IMR-90 (cell line): ENCODE data around the gene FUBP1. TPM values are rescaled to one million over a fixed set of nuclear protein-coding genes. Genes with fewer than 3 reads are reported as not detected.

ENCODE experiments used
- ATAC-seq: fragments of 200-7000 bp; cut with Tn5 transposase; 2 replicates; pipeline ENCODE4 v1.9.1; 2020; ENCODE audit warnings: low read depth, mild to moderate bottlenecking, moderate library complexity
- BruUV-seq: library from RNA; stranded (reverse); fragments of 400-500 nt; replicated peaks from 2 replicates; lab custom pipeline; 2021; lab: Mats Ljungman, UMichigan
- CTCF ChIA-PET: fragments of 300-600 bp; formaldehyde crosslinking; extraction: SDS; loops from one replicate; lab custom pipeline; 2021; ENCODE audit warnings: antibody characterized with exemption; lab: Yijun Ruan, JAX
- POLR2A ChIA-PET: fragments of 300-600 bp; sonication (Branson Sonifier 250); formaldehyde crosslinking; loops from one replicate; lab custom pipeline; 2022; ENCODE audit warnings: antibody characterized with exemption; ENCODE audit not compliant: unreplicated experiment; lab: Charles Lee
- DNase-seq: peaks from one replicate; pipeline ENCODE4 v3.0.0; 2013
- H2AFZ ChIP-seq: replicated peaks from 2 replicates; pipeline ENCODE3; 2013; ENCODE audit warnings: low read length, mild to moderate bottlenecking; ENCODE audit not compliant: poor library complexity
- H2AK5ac ChIP-seq: 2 replicates; pipeline ENCODE4 v1.6.1; 2013; ENCODE audit warnings: low read depth, low read length, inconsistent platforms
- H2AK9ac ChIP-seq: replicated peaks from 2 replicates; pipeline ENCODE3; 2013; ENCODE audit warnings: mild to moderate bottlenecking, low read depth, low read length, moderate library complexity; ENCODE audit not compliant: poor library complexity
- H2BK120ac ChIP-seq: 2 replicates; pipeline ENCODE4 v1.6.1; 2013; ENCODE audit warnings: low read depth, low read length, inconsistent platforms
- H2BK15ac ChIP-seq: 3 replicates; pipeline ENCODE4 v1.6.1; 2013; ENCODE audit warnings: low read depth, low read length, inconsistent platforms
- H2BK20ac ChIP-seq: 2 replicates; pipeline ENCODE4 v1.6.1; 2013; ENCODE audit warnings: low read depth, mild to moderate bottlenecking, inconsistent platforms, low read length, moderate library complexity
- H2BK5ac ChIP-seq: 2 replicates; pipeline ENCODE4 v1.6.1; 2013; ENCODE audit warnings: mild to moderate bottlenecking, low read depth, low read length, inconsistent platforms; ENCODE audit not compliant: poor library complexity, severe bottlenecking
- H3K14ac ChIP-seq: replicated peaks from 2 replicates; pipeline ENCODE4 v1.6.1; 2013; ENCODE audit warnings: low read depth, low read length, inconsistent platforms
- H3K18ac ChIP-seq: 2 replicates; pipeline ENCODE4 v1.6.1; 2013; ENCODE audit warnings: low read depth, low read length, control low read depth
- H3K23ac ChIP-seq: 2 replicates; pipeline ENCODE4 v1.6.1; 2013; ENCODE audit warnings: low read depth, low read length, inconsistent platforms
- H3K27ac ChIP-seq: 2 replicates; pipeline ENCODE4 v1.5.1; 2013; ENCODE audit warnings: mild to moderate bottlenecking, control low read depth, low read length; ENCODE audit not compliant: insufficient read depth
- H3K27me3 ChIP-seq: 2 replicates; pipeline ENCODE4 v1.6.1; 2013; ENCODE audit warnings: low read length; ENCODE audit not compliant: control insufficient read depth, insufficient read depth
- H3K36me3 ChIP-seq: 2 replicates; pipeline ENCODE4 v1.6.1; 2013; ENCODE audit warnings: low read length, mixed read lengths; ENCODE audit not compliant: control insufficient read depth, insufficient read depth
- H3K4ac ChIP-seq: 2 replicates; pipeline ENCODE4 v1.6.1; 2013; ENCODE audit warnings: low read depth, low read length, inconsistent platforms
- H3K4me1 ChIP-seq: 2 replicates; pipeline ENCODE4 v1.6.1; 2013; ENCODE audit warnings: low read length, mixed read lengths; ENCODE audit not compliant: control insufficient read depth, insufficient read depth
- H3K4me2 ChIP-seq: 2 replicates; pipeline ENCODE4 v1.6.1; 2013; ENCODE audit warnings: low read depth, mild to moderate bottlenecking, control low read depth, low read length, moderate library complexity
- H3K4me3 ChIP-seq: 2 replicates; pipeline ENCODE4 v1.5.1; 2013; ENCODE audit warnings: low read depth, mild to moderate bottlenecking, control low read depth, low read length, moderate library complexity; ENCODE audit not compliant: insufficient read depth
- H3K56ac ChIP-seq: 2 replicates; pipeline ENCODE4 v1.6.1; 2013; ENCODE audit warnings: low read length, inconsistent platforms; ENCODE audit not compliant: insufficient read depth; ENCODE audit errors: extremely low read depth
- H3K79me1 ChIP-seq, 2 experiments: 2 replicates each; pipeline ENCODE4 v1.6.1; 2013; ENCODE audit warnings: low read length in 2 of 2, inconsistent platforms in 1 of 2, low read depth in 1 of 2
- H3K9ac ChIP-seq: 2 replicates; pipeline ENCODE4 v1.6.1; 2013; ENCODE audit warnings: low read depth, low read length, control low read depth
- H3K9me1 ChIP-seq: 2 replicates; pipeline ENCODE4 v1.6.1; 2013; ENCODE audit warnings: low read length, inconsistent platforms; ENCODE audit not compliant: insufficient read depth
- H3K9me3 ChIP-seq: 2 replicates; pipeline ENCODE4 v1.6.1; 2013; ENCODE audit warnings: low read length; ENCODE audit not compliant: control insufficient read depth, insufficient read depth
- H4K20me1 ChIP-seq: 2 replicates; pipeline ENCODE4 v1.6.1; 2013; ENCODE audit warnings: low read length, inconsistent platforms; ENCODE audit not compliant: insufficient read depth
- H4K5ac ChIP-seq: 2 replicates; pipeline ENCODE4 v1.6.1; 2013; ENCODE audit warnings: mild to moderate bottlenecking, low read depth, low read length, control low read depth
- H4K8ac ChIP-seq, 2 experiments: 2 replicates each; pipeline ENCODE4 v1.6.1; 2013; ENCODE audit warnings: low read depth in 2 of 2, low read length in 2 of 2, control low read depth in 1 of 2, inconsistent platforms in 1 of 2
- H4K91ac ChIP-seq: 2 replicates; pipeline ENCODE4 v1.6.1; 2013; ENCODE audit warnings: low read depth, low read length, inconsistent platforms; ENCODE audit not compliant: insufficient read depth
- BHLHE40 ChIP-seq: fragments of 150-350 bp; IDR thresholded peaks from 2 replicates; pipeline ENCODE4 v1.6.1; 2016; ENCODE audit warnings: mild to moderate bottlenecking, low read depth, low read length
- CEBPB ChIP-seq: IDR thresholded peaks from 2 replicates; pipeline ENCODE4 v1.6.1; 2012; ENCODE audit warnings: low read depth, low read length, improper control_type of control experiment
- FOS ChIP-seq: fragments of 150-350 bp; IDR thresholded peaks from 2 replicates; pipeline ENCODE4 v1.6.1; 2016; ENCODE audit warnings: low read depth, low read length
- MAFK ChIP-seq: IDR thresholded peaks from 2 replicates; pipeline ENCODE4 v1.6.1; 2012; ENCODE audit warnings: low read depth, low read length, improper control_type of control experiment
- MAZ ChIP-seq: IDR thresholded peaks from 2 replicates; pipeline ENCODE4 v1.6.1; 2012; ENCODE audit warnings: low read depth, mild to moderate bottlenecking, low read length, improper control_type of control experiment, moderate library complexity, borderline replicate concordance
- MXI1 ChIP-seq: IDR thresholded peaks from 2 replicates; pipeline ENCODE4 v1.6.1; 2012; ENCODE audit warnings: low read depth, mild to moderate bottlenecking, low read length, moderate library complexity, borderline replicate concordance
- NFE2L2 ChIP-seq: fragments of 150-350 bp; IDR thresholded peaks from 2 replicates; pipeline ENCODE4 v1.6.1; 2016; ENCODE audit warnings: low read depth, mild to moderate bottlenecking, low read length
- POLR2A ChIP-seq: IDR thresholded peaks from 2 replicates; pipeline ENCODE4 v1.6.1; 2012; ENCODE audit warnings: mild to moderate bottlenecking, low read depth, low read length
- RAD21 ChIP-seq: IDR thresholded peaks from 2 replicates; pipeline ENCODE4 v1.6.1; 2012; ENCODE audit warnings: low read length, improper control_type of control experiment
- RCOR1 ChIP-seq: IDR thresholded peaks from 2 replicates; pipeline ENCODE4 v1.6.1; 2012; ENCODE audit warnings: mild to moderate bottlenecking, low read length, improper control_type of control experiment; ENCODE audit not compliant: insufficient replicate concordance
- RFX5 ChIP-seq: IDR thresholded peaks from 2 replicates; pipeline ENCODE4 v1.8.0; 2012; ENCODE audit warnings: low read depth, mild to moderate bottlenecking, low read length, moderate library complexity
- SMC3 ChIP-seq: fragments of 150-350 bp; IDR thresholded peaks from 2 replicates; pipeline ENCODE4 v1.6.1; 2016; ENCODE audit warnings: low read depth, mild to moderate bottlenecking, antibody characterized with exemption, low read length, moderate library complexity
- USF2 ChIP-seq: fragments of 150-350 bp; IDR thresholded peaks from 2 replicates; pipeline ENCODE4 v1.6.1; 2017; ENCODE audit warnings: mild to moderate bottlenecking, antibody characterized with exemption, low read length, low read depth
- WGBS, 2 experiments: methylation state at CpG; one replicate each; pipeline versions ENCODE4 v1.1.5 to v1.1.7; 2013; ENCODE audit warnings: missing lambda C conversion rate in 2 of 2; ENCODE audit not compliant: insufficient read length in 1 of 2; ENCODE audit errors: extremely low coverage in 2 of 2; 5-methylcytosine and 5-hydroxymethylcytosine counted together
- dilution Hi-C: fragments of 300-500 bp; cut with HindIII; formaldehyde crosslinking; loops from one replicate; pipeline ENCODE4 v1.14.3; 2018; ENCODE audit warnings: low sequenced_read_pairs; ENCODE audit not compliant: unreplicated experiment
- in situ Hi-C: fragments of 300-500 bp; cut with MboI; formaldehyde crosslinking; loops from 3 replicates; pipeline ENCODE4 v1.14.3; 2019; ENCODE audit warnings: low sequenced_read_pairs, inconsistent platforms, mixed read lengths
- intact Hi-C: fragments of 100-400 bp; cut with micrococcal nuclease; formaldehyde crosslinking; loops from 2 replicates; pipeline ENCODE4 v1.10.0; 2022
- polyA plus RNA-seq, 3 experiments: library from polyadenylated mRNA; depleted of rRNA; stranded (reverse); fragments of >200 nt; gene quantifications; 2 replicates each; pipeline ENCODE4 v1.2.3, GENCODE V29; 2012; ENCODE audit warnings: low replicate concordance in 1 of 3
- total RNA-seq: library from RNA; depleted of rRNA; stranded (reverse); fragments of >200 nt; gene quantifications from 2 replicates; pipeline ENCODE4 v1.2.3, GENCODE V29; 2012
- TF ChIP-seq, protein P1 (sequence below): conservative IDR thresholded peaks from 2 replicates; pipeline ENCODE4 v1.5.1; 2012; ENCODE audit warnings: mild to moderate bottlenecking, low read depth, low read length, improper control_type of control experiment
- TF ChIP-seq, protein P2 (sequence below): fragments of 150-350 bp; IDR thresholded peaks from 2 replicates; pipeline ENCODE4 v1.6.1; 2016; ENCODE audit warnings: low read depth, mild to moderate bottlenecking, low read length, moderate library complexity, borderline replicate concordance

FUBP1 gene
- total and polyA plus RNA-seq, 2 of the 4 experiments (the other 2 are of a cell fraction), result 94.7 to 129 TPM

DNA sequence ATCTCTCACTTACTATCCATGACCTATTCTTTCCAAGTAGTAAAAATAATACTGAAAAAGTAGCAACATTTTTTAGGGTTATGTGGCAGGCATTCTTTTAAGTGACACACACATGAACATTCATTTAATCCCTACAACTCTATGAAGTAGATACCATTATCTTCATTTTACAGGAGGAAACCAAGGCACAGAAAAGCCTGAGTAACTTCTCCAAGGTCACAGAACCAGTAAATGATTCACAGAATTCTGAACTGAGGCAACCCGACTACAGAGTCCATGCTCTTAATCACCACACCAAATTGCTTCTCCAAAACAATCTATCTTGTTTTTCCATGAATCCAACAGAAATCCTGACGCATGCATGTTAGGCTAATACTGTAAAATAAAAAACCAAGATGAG is 17.5 kb downstream of the FUBP1 start:
- in situ Hi-C loops, result no loop called here
- Histone ChIP-seq H3K4me3 (no peak overlapping the region), H3K9me3 (no peaks in the 10 kb centered on the region), H2AK5ac (no peak overlapping the region), H3K14ac (no peak overlapping the region), H3K36me3 (peaks cover 64% of the 10 kb centered on the region), H3K9ac (no peak overlapping the region), H3K27me3 (no peaks in the 10 kb centered on the region), H3K4me1 (peaks cover 7% of the 10 kb centered on the region), H4K8ac (no peak overlapping the region), H2AFZ (no peak overlapping the region), H2BK5ac (no peak overlapping the region), H4K91ac (no peak overlapping the region), H2AK9ac (no peak overlapping the region), H4K5ac (no peak overlapping the region), H3K18ac (no peak overlapping the region), H3K79me1 (peaks cover 35 to 61% of the 10 kb centered on the region in 2 experiments), H3K56ac (no peak overlapping the region), H4K20me1 (peaks cover 28% of the 10 kb centered on the region), H3K4me2 (no peak overlapping the region), H3K23ac (no peak overlapping the region), H2BK120ac (no peak overlapping the region), H3K4ac (no peak overlapping the region), H3K27ac (no peak overlapping the region), H2BK15ac (no peak overlapping the region), H2BK20ac (no peak overlapping the region), H3K9me1 (peaks cover 8% of the 10 kb centered on the region)
- WGBS, 2 experiments, result 83% methylated on average over 2 of the region's 2 CpGs; no CpG with 5 or more reads in 1 of the 2 experiments
- intact Hi-C loops, result no loop called here
- DNase-seq (no peak), ATAC-seq (no peak)
- dilution Hi-C loops, result no loop called here
- TF ChIP-seq NFE2L2 (no peak), SMC3 (no peak), BHLHE40 (no peak), RAD21 (no peak), RCOR1 (no peak), CEBPB (no peak), MAFK (no peak), USF2 (no peak), POLR2A (no peak), RFX5 (no peak), MAZ (no peak), MXI1 (no peak), FOS (no peak)
- TF ChIP-seq, protein P1, sequence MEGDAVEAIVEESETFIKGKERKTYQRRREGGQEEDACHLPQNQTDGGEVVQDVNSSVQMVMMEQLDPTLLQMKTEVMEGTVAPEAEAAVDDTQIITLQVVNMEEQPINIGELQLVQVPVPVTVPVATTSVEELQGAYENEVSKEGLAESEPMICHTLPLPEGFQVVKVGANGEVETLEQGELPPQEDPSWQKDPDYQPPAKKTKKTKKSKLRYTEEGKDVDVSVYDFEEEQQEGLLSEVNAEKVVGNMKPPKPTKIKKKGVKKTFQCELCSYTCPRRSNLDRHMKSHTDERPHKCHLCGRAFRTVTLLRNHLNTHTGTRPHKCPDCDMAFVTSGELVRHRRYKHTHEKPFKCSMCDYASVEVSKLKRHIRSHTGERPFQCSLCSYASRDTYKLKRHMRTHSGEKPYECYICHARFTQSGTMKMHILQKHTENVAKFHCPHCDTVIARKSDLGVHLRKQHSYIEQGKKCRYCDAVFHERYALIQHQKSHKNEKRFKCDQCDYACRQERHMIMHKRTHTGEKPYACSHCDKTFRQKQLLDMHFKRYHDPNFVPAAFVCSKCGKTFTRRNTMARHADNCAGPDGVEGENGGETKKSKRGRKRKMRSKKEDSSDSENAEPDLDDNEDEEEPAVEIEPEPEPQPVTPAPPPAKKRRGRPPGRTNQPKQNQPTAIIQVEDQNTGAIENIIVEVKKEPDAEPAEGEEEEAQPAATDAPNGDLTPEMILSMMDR, result no peak
- TF ChIP-seq, protein P2, sequence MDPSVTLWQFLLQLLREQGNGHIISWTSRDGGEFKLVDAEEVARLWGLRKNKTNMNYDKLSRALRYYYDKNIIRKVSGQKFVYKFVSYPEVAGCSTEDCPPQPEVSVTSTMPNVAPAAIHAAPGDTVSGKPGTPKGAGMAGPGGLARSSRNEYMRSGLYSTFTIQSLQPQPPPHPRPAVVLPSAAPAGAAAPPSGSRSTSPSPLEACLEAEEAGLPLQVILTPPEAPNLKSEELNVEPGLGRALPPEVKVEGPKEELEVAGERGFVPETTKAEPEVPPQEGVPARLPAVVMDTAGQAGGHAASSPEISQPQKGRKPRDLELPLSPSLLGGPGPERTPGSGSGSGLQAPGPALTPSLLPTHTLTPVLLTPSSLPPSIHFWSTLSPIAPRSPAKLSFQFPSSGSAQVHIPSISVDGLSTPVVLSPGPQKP, result no peak
- POLR2A ChIA-PET, result no interaction called here
- CTCF ChIA-PET, result no interaction called here
- no TSS peak for BruUV-seq
